Loucy (cell line): ENCODE data around the gene CCDC141.
"Not testable (repeated sequence)": the region's sequence is repeated elsewhere in the genome, so short reads cannot be mapped to it uniquely, and the experiment has no call there.

ENCODE experiments used
- EZH2phosphoT487 ChIP-seq: fragments of 200-600 bp; IDR thresholded peaks from 2 replicates; pipeline ENCODE4 v1.6.1; 2018; ENCODE audit warnings: antibody characterized with exemption, mild to moderate bottlenecking, moderate library complexity, borderline replicate concordance
- TF ChIP-seq, protein P1 (sequence below): fragments of 200-600 bp; sonication (generic); conservative IDR thresholded peaks from 2 replicates; pipeline ENCODE4 v1.5.1; 2014; ENCODE audit warnings: mild to moderate bottlenecking, antibody characterized with exemption, low read length

DNA sequence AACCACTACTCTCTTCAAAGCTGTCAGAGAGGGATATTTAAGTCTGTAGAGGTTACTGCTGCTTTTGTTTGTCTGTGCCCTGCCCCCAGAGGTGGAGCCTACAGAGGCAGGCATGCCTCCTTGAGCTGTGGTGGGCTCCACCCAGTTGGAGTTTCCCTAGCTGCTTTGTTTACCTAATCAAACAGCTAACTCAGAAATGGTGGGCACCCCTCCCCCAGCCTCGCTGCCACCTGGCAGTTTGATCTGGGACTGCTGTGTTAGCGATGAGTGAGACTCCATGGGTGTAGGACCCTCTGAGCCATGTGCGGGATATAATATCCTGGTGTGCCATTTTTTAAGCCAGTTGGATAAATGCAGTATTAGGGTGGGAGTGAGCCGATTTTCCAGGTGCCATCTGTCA, 43.0 kb upstream of the CCDC141 start:
- TF ChIP-seq, protein P1, sequence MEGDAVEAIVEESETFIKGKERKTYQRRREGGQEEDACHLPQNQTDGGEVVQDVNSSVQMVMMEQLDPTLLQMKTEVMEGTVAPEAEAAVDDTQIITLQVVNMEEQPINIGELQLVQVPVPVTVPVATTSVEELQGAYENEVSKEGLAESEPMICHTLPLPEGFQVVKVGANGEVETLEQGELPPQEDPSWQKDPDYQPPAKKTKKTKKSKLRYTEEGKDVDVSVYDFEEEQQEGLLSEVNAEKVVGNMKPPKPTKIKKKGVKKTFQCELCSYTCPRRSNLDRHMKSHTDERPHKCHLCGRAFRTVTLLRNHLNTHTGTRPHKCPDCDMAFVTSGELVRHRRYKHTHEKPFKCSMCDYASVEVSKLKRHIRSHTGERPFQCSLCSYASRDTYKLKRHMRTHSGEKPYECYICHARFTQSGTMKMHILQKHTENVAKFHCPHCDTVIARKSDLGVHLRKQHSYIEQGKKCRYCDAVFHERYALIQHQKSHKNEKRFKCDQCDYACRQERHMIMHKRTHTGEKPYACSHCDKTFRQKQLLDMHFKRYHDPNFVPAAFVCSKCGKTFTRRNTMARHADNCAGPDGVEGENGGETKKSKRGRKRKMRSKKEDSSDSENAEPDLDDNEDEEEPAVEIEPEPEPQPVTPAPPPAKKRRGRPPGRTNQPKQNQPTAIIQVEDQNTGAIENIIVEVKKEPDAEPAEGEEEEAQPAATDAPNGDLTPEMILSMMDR = not testable (repeated sequence)
- TF ChIP-seq EZH2phosphoT487 = not testable (repeated sequence)
